Astrocyte of the cerebellum (primary cell): Measurements from ENCODE around the gene BTNL8.

ENCODE experiments used
- DNase-seq: peaks from one replicate; pipeline ENCODE4 v3.0.0-alpha.2; 2011; ENCODE audit warnings: low read depth
- H3K4me3 ChIP-seq: 2 replicates; pipeline ENCODE4 v1.5.1; 2011; ENCODE audit warnings: mild to moderate bottlenecking, low read depth, low read length, moderate library complexity
- in situ Hi-C: cut with HindIII; loops from 2 replicates; pipeline ENCODE4 v1.10.0; 2017; ENCODE audit warnings: low sequenced_read_pairs
- TF ChIP-seq, protein P1 (sequence below): IDR thresholded peaks from 2 replicates; pipeline ENCODE4 v1.5.1; 2012; ENCODE audit warnings: low read length, low read depth, moderate library complexity, mild to moderate bottlenecking; ENCODE audit errors: missing control alignments

BTNL8 gene

DNA sequence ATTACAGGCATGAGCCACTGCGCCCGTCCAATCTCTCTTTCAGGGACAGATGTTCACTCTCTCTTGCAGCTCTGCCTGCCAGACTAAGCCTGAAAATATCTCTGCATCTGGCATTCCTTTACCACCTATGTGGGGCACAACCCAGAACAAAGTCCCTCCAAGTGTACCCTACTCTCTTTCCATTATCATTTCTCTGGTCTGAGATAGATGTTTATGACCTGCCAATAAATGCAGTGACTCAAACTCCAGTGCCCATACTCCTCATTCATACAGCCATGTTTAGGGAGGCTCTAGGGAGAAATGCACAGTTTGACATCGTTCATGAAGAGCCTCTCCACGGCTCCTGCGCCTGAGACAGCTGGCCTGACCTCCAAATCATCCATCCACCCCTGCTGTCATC lies 89.6 kb downstream of the BTNL8 start, which contains the start of gene BTNL3:
BTNL3 (plus strand) TSS at position 255 of the 400 bp plus-strand sequence. CDS start 183 bp downstream, outside the sequence.
- TF ChIP-seq, protein P1, sequence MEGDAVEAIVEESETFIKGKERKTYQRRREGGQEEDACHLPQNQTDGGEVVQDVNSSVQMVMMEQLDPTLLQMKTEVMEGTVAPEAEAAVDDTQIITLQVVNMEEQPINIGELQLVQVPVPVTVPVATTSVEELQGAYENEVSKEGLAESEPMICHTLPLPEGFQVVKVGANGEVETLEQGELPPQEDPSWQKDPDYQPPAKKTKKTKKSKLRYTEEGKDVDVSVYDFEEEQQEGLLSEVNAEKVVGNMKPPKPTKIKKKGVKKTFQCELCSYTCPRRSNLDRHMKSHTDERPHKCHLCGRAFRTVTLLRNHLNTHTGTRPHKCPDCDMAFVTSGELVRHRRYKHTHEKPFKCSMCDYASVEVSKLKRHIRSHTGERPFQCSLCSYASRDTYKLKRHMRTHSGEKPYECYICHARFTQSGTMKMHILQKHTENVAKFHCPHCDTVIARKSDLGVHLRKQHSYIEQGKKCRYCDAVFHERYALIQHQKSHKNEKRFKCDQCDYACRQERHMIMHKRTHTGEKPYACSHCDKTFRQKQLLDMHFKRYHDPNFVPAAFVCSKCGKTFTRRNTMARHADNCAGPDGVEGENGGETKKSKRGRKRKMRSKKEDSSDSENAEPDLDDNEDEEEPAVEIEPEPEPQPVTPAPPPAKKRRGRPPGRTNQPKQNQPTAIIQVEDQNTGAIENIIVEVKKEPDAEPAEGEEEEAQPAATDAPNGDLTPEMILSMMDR: no peak
- in situ Hi-C loops: no loop called here

GRCh38 chr5:180990086-180990881 lies 91.3 kb downstream of the BTNL8 start:
- in situ Hi-C loops: no loop called here
- H3K4me3 ChIP-seq: no peak overlapping the region
- TF ChIP-seq, protein P1: no peak
- no peak for DNase-seq

More for the DNA sequence above, 89.6 kb downstream of the BTNL8 start, which contains the start of gene BTNL3:
- no peak within 1 kb of the TSS for H3K4me3 ChIP-seq
- DNase-seq: no peak

- H3K4me3 ChIP-seq: no peak overlapping the region
- in situ Hi-C loops: no loop called here
These were observed 91.9 kb downstream of the BTNL8 start for GRCh38 chr5:180990882-180991242.

More at GRCh38 chr5:180990882-180991242, 91.9 kb downstream of the BTNL8 start:
- no peak for DNase-seq
- TF ChIP-seq, protein P1: no peak
